Inflammatory macrophage treated with lipopolysaccharide for 1 hour (primary cell): ENCODE data around the gene ASIC5.
"Not testable (repeated sequence)": the region's sequence is repeated elsewhere in the genome, so short reads cannot be mapped to it uniquely, and the experiment has no call there.

Source experiments
- DNase-seq, 2 donors: peaks; one replicate each; pipeline ENCODE4 v3.0.0-alpha.2; 2020 to 2022

ASIC5 gene

DNA sequence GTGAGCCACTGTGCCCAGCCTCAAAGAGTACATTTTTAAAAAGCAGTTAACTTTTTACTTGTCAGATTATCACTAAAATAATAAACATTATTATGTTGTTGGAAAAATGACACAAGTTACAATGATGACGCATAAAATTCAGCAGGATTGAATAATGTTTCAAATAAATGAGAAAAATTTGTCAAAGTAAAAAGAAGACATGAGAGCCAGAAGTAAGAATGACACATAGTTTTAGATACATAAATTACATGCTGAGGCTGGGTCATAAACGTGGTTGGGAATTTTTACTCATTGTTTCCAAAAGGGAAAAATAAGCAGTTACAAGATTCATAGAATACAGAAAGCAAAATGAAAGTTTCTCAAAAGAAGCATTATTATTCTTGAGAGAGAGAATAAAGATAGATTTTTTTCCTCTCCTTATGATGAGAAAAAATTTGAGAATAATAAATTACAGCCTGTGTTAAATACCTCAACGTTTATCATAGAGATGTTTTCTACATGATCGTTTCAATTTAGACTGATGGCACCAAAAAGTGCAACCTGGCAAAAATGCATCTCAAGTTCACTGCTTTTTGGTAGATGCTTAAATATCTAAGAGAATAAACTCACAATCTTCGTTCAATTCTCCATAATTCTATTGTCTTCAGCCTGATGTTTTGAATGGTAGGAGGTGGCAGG is 66.8 kb downstream of the ASIC5 start:
- no peak for DNase-seq

DNA sequence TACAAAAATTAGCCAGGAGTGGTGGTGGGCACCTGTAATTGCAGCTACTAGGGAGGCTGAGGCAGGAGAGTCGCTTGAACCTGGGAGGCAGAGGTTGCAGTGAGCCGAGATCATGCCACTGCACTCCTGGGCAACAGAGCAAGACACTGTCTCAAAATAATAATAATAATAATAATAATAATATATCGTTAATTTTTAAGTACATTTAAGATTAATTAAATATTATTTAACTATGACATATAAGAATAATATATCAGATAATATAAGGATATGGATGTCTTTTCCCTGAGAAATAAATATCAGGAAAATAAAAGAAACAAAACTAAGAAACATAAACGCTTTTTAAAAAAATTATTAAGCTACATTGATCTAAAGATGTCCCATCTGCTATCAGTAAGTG is 68.5 kb downstream of the ASIC5 start:
- DNase-seq = not testable (repeated sequence)

DNA sequence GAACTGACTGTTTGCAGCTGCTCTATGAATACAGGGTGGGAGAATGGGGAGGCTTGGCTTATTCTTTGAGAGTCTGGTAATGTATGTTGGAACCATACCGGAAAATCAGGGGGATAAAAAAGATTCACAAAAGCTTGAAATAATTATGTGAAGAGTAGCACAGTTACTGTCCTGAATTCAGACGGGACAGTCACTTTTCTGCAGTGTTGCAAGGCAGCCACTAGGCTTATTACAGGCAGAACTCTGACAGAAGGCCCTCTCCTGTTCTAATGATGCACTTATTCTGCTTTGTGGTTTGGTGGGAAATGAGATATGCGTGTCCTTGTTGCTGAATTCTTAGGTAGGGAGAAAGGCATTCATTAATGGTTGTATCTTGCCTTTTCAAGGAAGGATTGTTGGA is 70.1 kb downstream of the ASIC5 start:
- no peak for DNase-seq

DNA sequence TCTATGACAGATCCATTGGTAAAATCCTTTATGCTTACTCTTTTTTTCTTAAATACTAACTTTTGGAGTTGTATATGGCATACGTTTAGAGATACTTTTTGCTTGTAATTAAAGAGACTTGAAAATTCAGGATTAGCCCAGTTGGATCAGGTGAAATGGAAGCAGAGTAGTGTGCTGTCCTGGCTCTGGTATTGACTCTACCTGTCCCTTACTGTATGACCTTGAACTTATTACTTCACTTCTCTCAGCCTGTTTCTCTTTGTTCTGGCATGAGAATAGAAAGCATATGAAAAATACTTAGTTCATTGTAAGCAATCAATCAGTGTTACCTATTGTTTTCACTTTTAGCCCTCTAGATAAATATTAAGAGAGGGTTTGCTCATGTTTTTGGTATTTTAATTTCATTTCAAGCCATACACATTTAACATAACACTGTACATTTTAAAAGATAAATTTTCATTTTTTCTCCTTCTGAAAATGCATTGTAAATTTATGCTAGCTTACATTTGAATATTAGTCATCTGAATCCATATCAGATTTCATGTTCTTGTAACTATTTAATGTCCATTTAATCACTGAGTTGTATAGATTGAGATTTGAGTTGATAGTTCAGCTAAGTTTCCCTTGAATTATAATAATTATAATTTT is 71.4 kb downstream of the ASIC5 start:
- no peak for DNase-seq

DNA sequence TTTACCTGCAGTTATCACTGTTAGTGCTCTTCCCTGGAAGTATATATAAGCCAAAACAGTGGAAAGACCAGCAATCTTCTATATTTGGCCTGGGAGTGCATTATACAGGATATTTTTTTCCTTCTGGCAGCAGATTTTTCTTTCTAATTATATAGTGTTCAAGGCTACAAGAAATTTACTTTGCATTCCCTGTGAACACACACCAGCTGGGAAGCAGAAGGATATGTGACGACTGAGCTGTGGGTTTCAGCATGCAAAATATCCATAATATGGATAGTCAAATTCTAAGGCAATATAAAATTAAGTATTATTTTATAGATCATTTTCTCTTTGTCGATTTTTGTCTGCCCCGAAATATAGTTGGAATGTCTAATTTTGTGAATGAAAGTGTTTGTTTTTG is 76.1 kb downstream of the ASIC5 start:
- DNase-seq = no peak

DNA sequence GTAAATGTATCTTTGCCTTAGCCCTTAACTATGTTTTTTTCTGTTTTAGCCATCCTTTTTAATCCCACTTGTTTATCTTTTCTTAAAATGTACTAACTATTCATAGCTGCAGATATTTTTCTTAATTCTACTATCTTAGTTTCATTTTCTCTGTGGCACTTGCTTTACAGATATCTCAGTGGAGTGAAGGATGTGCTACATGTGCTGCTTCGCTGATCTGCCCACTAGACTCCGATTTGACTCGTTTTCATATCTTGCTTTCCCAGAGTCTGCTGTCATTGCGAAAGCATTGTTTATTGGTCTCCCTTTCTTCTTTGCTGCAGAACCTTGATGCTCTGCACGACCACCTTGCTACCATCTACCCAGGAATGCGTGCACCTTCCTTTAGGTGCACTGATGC is 76.7 kb downstream of the ASIC5 start:
- DNase-seq = no peak

DNA sequence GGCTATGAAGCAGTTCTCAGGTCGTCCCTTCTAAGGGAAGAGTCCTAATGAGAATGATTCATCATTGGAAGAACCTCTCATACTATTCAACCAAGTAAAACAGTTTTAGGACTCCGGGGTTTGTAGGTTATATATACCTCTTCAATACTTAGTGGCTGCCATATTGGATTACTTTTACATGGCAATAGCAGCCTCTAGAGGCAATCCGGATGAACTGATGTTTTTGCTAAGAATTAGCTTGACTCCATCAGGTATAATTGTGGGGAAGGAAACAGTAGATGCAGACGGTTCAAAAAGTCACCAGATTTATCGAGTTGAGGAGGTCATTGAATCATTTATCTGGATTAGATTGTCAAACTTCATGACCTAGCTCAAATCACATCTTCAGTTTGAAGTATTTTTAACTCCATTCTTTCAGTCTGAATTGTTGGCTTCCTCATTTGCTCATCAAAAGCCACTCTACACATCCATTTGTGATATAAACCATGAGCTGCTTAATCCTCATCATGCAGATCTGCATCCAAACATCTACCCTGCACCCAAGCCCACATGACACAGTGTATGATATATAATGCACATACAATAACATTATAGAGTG is 78.9 kb downstream of the ASIC5 start:
- peak; percentile 43 to 74 for DNase-seq

DNA sequence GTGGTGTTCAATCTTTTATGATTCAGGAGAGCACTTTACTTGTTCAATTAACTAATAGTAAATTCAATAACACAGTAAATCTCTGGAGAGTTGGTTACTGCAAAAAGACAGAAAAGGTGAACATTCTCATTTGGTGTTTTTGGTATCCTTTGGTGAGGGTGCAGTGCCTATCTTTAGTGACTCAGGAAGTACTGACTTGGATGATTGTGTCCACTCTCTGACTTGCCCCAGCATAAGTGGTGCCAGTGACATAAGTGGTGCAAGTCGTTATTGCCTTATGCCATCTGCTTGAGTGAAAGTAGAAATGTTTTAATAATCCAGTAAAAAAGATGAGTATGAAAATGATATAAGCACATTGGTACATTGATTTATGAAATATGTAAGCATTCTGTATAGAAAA is 80.2 kb downstream of the ASIC5 start:
- peak in 1 of 2 donors; percentile 8 for DNase-seq

DNA sequence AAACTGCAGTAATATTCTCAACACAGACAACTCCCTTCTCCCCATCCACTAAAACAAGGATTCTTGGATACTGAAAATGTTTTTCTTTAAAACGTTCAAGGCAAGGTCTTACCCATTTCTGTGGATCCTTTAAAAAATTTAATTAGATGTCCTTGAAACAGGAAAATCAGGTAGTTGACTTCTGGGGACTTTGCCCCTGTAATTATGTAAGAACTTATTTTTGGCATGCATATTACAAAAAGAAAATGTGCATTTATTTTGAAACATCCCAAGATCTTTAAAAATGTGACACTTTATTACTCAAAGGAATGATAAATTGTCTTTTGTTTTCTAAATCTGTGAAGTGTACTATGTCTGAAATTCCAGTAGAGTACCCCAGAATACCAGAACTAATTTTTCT is 81.4 kb downstream of the ASIC5 start:
- no peak for DNase-seq

DNA sequence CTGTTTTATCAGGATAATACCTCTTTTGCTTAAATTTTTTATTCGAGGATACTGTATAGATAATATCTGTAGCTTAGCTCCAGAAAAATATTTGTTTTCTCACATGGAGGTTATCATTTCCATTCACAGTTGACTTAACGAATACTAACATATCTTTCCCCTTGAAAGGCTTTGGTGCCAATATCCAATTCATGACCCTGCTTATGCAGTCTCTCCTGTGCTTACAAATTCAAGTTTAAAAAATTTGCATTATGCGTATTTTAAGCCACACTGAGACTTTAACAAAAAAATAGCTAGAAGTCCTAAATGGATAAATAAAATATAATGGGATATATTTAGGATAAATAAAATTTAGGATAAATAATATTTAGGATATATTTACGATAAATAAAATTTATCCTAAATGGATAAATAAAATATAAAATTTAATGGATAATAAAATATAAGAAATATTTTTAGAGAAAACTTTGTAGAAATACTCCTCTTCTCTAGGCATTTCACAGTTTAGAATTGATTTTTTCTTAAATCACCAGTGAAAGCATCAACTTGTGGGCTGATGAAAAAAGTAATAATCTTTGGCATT is 84.7 kb downstream of the ASIC5 start:
- no peak for DNase-seq

DNA sequence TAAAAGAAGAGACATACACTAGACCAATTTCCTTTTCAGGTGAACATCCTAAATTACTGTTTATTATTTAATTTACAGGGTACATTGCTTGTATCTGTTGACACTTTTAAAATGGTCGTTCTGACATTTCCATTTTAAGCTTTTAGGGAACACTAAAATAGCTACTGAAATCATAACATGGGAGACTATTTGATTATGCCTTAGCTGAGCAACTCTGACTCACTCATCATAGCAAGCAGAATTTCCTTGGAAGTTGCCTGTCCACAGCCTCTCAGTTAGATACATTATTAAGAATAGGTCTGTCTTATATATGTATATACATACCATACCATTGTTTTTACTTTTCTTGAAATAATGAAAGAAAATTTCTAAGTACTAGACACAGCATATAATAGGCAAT is 85.3 kb downstream of the ASIC5 start:
- no peak for DNase-seq
